HT-29 (cell line): ENCODE data around the gene GABBR1. TPM values are rescaled to one million over a fixed set of nuclear protein-coding genes. Genes with fewer than 3 reads are reported as not detected.
A peak's percentile ranks its signal among the peaks of the same experiment; 100 is the strongest.
"Not testable (repeated sequence)": the region's sequence is repeated elsewhere in the genome, so short reads cannot be mapped to it uniquely, and the experiment has no call there.

ENCODE experiments used
- DNase-seq: peaks from one replicate; pipeline ENCODE4 v3.0.0-alpha.2; 2015; ENCODE audit warnings: low spot score
- total RNA-seq: library from RNA; depleted of rRNA; stranded (reverse); fragments of >200 nt; shearing (Covaris generic); gene quantifications from 2 replicates; pipeline ENCODE4 v1.2.3, GENCODE V29; 2014; rRNA removed

Gene GABBR1
- 0.10 TPM in 1 of 2 replicates, not detected in the other for total RNA-seq

DNA sequence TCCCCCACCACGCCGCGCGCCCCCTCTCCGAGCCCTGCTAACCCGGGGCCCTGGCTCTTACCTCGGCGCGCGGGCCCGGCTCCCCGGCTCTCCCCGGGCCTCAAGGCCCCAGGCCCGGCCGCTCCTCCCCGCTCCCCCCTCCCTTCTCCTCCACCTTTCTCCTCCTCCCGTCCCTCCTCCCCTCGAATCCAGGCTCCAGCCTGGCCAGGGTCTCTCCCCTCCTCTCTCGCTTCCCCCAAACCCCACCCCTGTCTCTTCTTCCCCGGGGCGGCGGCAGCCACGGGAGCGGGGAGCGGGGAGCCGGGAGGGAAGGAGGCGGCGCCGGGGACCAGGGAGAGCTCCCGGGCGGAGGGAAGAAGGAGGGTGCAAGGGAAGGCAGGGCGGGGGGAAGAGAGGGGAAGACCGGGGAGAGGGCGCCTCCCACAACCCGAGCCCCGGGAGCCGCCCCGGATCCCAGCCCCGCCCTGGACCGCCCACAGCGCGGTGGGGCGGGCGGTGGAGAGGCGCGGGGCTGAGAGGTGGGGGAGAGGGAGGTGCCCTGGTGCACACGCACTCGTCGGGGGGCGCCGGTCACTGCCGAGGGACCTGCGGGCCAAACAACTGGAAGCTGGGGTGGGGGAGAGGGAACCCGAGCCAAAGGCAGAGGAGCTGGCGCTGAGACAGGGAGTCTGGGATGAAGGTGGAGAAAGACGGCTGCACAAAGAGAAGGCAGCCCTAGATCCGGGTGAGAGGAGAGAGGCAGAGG lies at the start of gene GABBR1:
Gene GABBR1, minus strand, starts transcription at position 395 of the 745 bp plus-strand sequence. CDS start 798 bp downstream, outside the sequence.
- DNase-seq, result peak; percentile 32

DNA sequence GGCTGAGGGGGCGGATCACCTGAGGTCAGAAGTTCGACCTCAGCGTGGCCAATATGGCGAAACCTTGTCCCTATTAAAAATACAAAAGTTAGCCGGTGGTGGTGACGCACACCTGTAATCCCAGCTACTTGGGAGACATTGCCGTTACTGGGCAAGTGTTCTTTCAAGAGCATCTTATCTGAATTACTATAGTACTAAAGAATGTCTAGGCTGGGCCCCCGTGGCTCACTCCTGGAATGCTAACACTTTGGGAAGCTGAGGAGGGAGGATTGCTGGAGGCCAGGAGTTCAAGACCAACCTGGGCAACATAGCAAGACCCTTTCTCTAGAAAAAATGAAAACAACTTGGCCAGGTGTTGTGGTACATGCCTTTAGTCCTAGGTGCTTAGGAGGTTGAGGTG lies 48.8 kb upstream of the GABBR1 start:
- no peak for DNase-seq

GRCh38 chr6:29680904-29681303 lies 47.9 kb upstream of the GABBR1 start, which contains the start of gene ZFP57:
Gene ZFP57 (minus strand): TSS chr6:29681152. CDS start chr6:29677003, 4,149 bp downstream.
- DNase-seq, result no peak

GRCh38 chr6:29680416-29680815 lies 47.4 kb upstream of the GABBR1 start:
- DNase-seq, result no peak

DNA sequence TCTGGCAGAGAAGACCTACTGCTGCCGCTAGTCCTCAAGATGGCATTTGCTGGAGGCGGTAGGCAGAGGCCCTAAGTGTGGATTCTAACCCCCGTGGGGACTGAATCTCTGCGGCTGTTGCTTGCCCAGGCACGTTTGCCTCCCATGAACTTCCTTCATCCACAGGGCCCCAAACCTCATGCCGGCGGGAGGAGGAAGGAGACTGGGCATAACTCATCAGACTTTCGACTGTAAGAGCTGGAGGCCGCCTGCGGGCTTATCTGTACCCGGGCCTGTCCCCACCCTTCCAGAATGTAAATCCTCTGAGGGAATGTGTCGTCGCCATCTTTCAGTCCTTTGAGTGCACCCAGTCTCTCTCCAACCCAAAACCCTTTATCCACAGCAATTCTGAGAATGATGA lies 47.0 kb upstream of the GABBR1 start:
- DNase-seq, result no peak

GRCh38 chr6:29678114-29678513 lies 45.1 kb upstream of the GABBR1 start:
- no peak for DNase-seq

DNA sequence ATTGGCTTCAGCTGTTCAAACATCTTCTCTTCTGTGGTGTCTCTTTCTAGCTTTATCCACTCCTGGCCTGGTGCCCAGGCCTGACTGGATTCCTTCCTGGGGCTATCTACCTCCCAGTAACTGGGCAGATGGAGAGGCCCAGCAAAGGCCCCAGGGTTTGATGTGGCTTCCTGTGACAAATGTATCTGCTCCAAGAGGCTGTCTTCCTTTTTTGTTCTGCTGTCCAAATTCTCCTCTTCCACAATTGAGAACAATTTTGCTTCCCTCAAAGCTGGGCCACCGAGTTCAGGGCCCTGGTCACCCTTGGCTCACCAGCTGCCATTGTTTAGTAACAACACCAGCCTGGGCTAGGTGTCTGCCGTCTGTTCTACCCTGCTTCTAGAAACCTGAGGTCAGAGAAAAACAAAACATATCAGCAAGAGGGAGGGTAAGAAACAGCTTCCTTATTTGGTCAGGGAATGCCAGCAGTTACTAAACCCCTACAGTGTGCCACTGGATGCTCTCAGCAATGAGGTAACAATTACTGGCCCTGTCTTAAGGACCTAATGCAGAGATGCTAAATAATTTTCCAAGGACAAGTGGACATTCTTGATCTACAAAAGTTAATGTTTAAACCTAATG lies 44.1 kb upstream of the GABBR1 start:
- DNase-seq, result peak; percentile 9

GRCh38 chr6:29675561-29675960 lies 42.6 kb upstream of the GABBR1 start:
- no peak for DNase-seq

- no peak for DNase-seq
Observed at GRCh38 chr6:29674008-29674407, 41.0 kb upstream of the GABBR1 start.

DNA sequence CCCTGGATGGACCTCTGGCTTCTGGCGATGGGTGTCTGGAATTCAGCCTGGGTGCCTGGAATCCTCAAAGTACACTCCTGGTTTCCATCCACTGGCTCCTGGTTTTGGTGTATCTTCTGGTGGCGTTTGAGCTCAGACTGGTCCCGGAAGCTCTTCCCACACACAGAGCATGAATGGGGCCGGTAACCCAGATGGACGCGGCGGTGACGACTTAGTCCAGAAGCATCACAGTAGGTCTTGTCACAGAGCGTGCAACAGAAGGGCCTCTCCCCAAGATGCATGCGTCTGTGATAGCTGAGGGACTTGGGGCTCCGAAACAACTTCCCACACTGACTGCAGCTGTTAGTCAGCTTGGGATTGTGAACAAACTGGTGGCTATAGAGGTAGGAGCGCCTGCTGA lies 40.2 kb upstream of the GABBR1 start:
- no peak for DNase-seq

- DNase-seq, result not testable (repeated sequence)
Observed at GRCh38 chr6:29672116-29672515, 39.1 kb upstream of the GABBR1 start.

GRCh38 chr6:29671026-29671425 lies 38.0 kb upstream of the GABBR1 start:
- DNase-seq, result no peak

DNA sequence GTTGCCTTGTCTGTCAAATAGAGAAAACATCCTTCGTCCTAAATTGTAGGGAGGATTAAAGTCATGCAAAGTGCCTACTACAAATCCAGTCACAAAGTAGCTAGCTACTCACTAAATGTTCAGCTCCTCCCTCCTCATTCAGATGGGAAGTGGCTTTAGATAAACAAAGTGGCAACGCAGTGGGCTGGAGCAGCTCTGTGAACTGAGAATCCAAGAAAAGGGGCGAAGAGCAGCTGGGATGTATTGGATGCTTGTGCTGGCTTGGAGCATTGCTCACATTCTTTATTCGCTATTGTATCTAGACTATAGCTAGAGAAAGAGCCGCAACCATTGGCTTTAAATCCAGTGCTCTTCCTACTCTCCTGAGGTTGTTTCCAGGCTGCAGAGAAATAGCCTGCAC lies 34.2 kb upstream of the GABBR1 start:
- no peak for DNase-seq

- no peak for DNase-seq
Observed at GRCh38 chr6:29666826-29667130, 33.8 kb upstream of the GABBR1 start.

- DNase-seq, result no peak
Observed at GRCh38 chr6:29665942-29666825, 33.2 kb upstream of the GABBR1 start.

DNA sequence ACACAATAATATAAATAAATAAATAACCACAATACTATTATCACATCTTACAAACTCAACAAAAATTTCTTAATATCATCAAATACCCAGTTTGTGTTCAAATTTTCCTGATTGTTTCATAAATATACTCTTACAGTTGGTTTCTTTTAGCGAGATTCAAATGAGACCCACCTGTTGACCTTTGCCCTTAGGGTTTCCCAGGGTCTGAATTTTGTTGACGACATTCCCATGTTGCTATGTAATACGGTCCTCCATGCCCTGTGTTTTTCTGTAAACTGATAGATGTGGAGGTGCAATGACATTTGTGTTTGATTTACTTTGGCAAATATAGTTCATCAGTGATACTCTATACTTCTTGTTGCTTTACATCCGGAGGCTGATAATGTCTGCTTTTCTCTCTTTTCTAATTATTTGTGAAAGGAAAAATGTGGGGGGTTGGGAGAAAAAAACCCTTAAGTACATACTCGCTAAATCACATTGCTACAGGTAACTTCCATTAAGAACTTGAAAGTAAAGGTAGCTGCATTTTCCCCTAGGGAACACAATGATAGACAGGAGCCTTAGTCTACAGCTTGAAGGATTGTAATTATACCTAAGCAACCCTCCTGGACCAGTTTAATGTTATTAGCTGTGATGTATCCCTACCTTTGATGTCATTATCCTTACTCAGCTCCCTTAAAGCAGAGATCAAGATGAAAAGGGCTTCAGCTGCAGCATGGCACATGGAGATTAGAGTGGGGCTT lies 30.5 kb upstream of the GABBR1 start:
- no peak for DNase-seq

- not testable (repeated sequence) for DNase-seq
Observed at GRCh38 chr6:29661502-29662141, 28.6 kb upstream of the GABBR1 start.

- DNase-seq, result no peak
Observed at GRCh38 chr6:29661071-29661470, 28.1 kb upstream of the GABBR1 start.

GRCh38 chr6:29656798-29657197 lies 23.8 kb upstream of the GABBR1 start, which contains the start of gene MOG:
Gene MOG (plus strand): TSS chr6:29657092. CDS start chr6:29657210, 118 bp downstream.
- DNase-seq, result no peak

DNA sequence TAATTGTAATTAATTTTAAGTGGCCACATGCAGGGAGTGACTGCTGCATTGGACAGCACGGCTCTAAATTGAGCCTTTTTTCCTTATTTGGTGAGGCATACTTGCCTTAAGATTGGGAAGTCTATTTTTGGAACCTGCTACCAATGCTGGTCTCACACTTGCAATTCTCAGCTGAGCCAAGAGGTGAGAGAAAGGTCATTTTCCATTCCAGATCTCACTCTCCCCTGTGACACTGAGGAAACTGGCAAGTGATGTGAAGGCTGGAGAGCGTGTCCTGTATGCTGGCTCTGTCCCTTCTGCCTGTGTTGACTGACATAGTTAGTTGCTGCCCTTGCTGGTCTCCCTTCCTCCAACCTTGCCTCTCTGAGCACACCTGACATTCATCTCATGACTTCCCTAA lies 23.2 kb upstream of the GABBR1 start:
- no peak for DNase-seq

GRCh38 chr6:29655658-29656057 lies 22.7 kb upstream of the GABBR1 start:
- DNase-seq, result no peak
